GM12878 (cell line): ENCODE measurements around the gene TNIP2. TPM values are rescaled to one million over a fixed set of nuclear protein-coding genes. Genes with fewer than 3 reads are reported as not detected.

Experiments used
- CBX3 ChIP-seq: fragments of 200-600 bp; sonication (generic); IDR thresholded peaks from 2 replicates; pipeline ENCODE4 v1.6.1; 2016; ENCODE audit warnings: low read depth, borderline replicate concordance
- CEBPB ChIP-seq, 2 experiments: fragments of 150-350 bp in 1 of 2; IDR thresholded peaks; 2 replicates each; pipeline ENCODE4 v1.6.1; 2012 to 2014; ENCODE audit warnings: low read depth in 2 of 2, low read length in 2 of 2, borderline replicate concordance in 1 of 2, inconsistent platforms in 1 of 2
- DPF2 ChIP-seq: fragments of 450-650 bp; IDR thresholded peaks from 2 replicates; pipeline ENCODE4 v1.6.1; 2017; ENCODE audit warnings: mild to moderate bottlenecking
- EGR1 ChIP-seq, 2 experiments: IDR thresholded peaks; 1 replicate in 1 of 2; 2 replicates in 1 of 2; pipeline ENCODE4 v1.6.1; 2011 to 2012; ENCODE audit warnings: low read depth in 2 of 2, low read length in 2 of 2, borderline replicate concordance in 1 of 2, mild to moderate bottlenecking in 1 of 2, moderate library complexity in 1 of 2
- HCFC1 ChIP-seq: fragments of 150-350 bp; IDR thresholded peaks from 2 replicates; pipeline ENCODE4 v1.6.1; 2014; ENCODE audit warnings: low read length
- IKZF1 ChIP-seq: fragments of 450-650 bp; conservative IDR thresholded peaks from 2 replicates; pipeline ENCODE4 v1.6.1; 2017; ENCODE audit warnings: antibody characterized with exemption, mild to moderate bottlenecking
- KDM1A ChIP-seq: fragments of 200-600 bp; sonication (generic); IDR thresholded peaks from 2 replicates; pipeline ENCODE4 v1.6.1; 2016; ENCODE audit warnings: borderline replicate concordance
- NRF1 ChIP-seq: conservative IDR thresholded peaks from 2 replicates; pipeline ENCODE4 v1.6.1; 2011; ENCODE audit warnings: mild to moderate bottlenecking, low read depth, low read length, improper control_type of control experiment
- PML ChIP-seq: IDR thresholded peaks from 2 replicates; pipeline ENCODE4 v1.6.1; 2012; ENCODE audit warnings: low read length, inconsistent platforms
- SREBF2 ChIP-seq: IDR thresholded peaks from 2 replicates; pipeline ENCODE4 v1.6.1; 2012; ENCODE audit warnings: mild to moderate bottlenecking, low read length
- SRF ChIP-seq, 2 experiments: IDR thresholded peaks; 2 replicates each; pipeline ENCODE4 v1.6.1; 2011; ENCODE audit warnings: low read depth in 2 of 2, low read length in 2 of 2, mild to moderate bottlenecking in 1 of 2, moderate library complexity in 1 of 2
- SUPT20H ChIP-seq: IDR thresholded peaks from 2 replicates; pipeline ENCODE4 v1.6.1; 2011; ENCODE audit warnings: low read depth, mild to moderate bottlenecking, low read length, moderate library complexity, borderline replicate concordance; ENCODE audit not compliant: control insufficient read depth
- TCF12 ChIP-seq: IDR thresholded peaks from 2 replicates; pipeline ENCODE4 v1.6.1; 2011; ENCODE audit warnings: low read depth, mild to moderate bottlenecking, low read length
- WRNIP1 ChIP-seq: IDR thresholded peaks from 2 replicates; pipeline ENCODE4 v1.6.1; 2011; ENCODE audit warnings: low read depth, low read length, improper control_type of control experiment, borderline replicate concordance
- ZNF274 ChIP-seq: IDR thresholded peaks from one replicate; pipeline ENCODE4 v1.8.0; 2011; ENCODE audit not compliant: insufficient read length, insufficient read depth
- polyA plus RNA-seq, 11 experiments: library from polyadenylated mRNA; depleted of rRNA in 4 of 11; unstranded in 6 of 11; stranded (reverse) in 5 of 11; fragments of >200 nt; fragmentation: Nextera tagmentation in 4 of 11; fragmentation: Illumina TruSeq in 1 of 11; extraction: Ambion mirVana in 4 of 11; extraction: Trizol in 1 of 11; gene quantifications; 1 replicate in 1 of 11; 2 replicates in 10 of 11; pipeline versions ENCODE4 v1.2.1 to v1.2.3, GENCODE V29; 2011 to 2016; ENCODE audit warnings: inconsistent platforms in 2 of 11, missing spikeins in 2 of 11, low read depth in 1 of 11
- total RNA-seq, 4 experiments: library from RNA; depleted of rRNA in 3 of 4; stranded (reverse); fragments of >200 nt in 3 of 4; fragmentation: Illumina TruSeq in 1 of 4; extraction: Trizol in 1 of 4; gene quantifications; 2 replicates each; pipeline versions ENCODE4 v1.2.1 to v1.2.3, GENCODE V29; 2013 to 2021
- TF ChIP-seq, protein P1 (sequence below): fragments of 450-650 bp; IDR thresholded peaks from 2 replicates; pipeline ENCODE4 v1.6.1; 2016; ENCODE audit warnings: mild to moderate bottlenecking
- TF ChIP-seq, protein P2 (sequence below): fragments of 450-650 bp; IDR thresholded peaks from 2 replicates; pipeline ENCODE4 v1.6.1; 2016; ENCODE audit warnings: mild to moderate bottlenecking, moderate library complexity, borderline replicate concordance
- TF ChIP-seq, protein P3 (sequence below): fragments of 450-650 bp; IDR thresholded peaks from 2 replicates; pipeline ENCODE4 v1.6.1; 2017; ENCODE audit warnings: low read depth, mild to moderate bottlenecking, moderate library complexity
- TF ChIP-seq, protein P4 (sequence below): fragments of 450-650 bp; IDR thresholded peaks from 2 replicates; pipeline ENCODE4 v1.6.1; 2018; ENCODE audit warnings: mild to moderate bottlenecking, low read depth, moderate library complexity; ENCODE audit not compliant: partially characterized antibody

Gene TNIP2
- total and polyA plus RNA-seq, 10 of the 15 experiments (the other 5 are each of a cell fraction or from before 2014, with no cell fraction given), result 1.4 to 64.9 (median 45.5) TPM

DNA sequence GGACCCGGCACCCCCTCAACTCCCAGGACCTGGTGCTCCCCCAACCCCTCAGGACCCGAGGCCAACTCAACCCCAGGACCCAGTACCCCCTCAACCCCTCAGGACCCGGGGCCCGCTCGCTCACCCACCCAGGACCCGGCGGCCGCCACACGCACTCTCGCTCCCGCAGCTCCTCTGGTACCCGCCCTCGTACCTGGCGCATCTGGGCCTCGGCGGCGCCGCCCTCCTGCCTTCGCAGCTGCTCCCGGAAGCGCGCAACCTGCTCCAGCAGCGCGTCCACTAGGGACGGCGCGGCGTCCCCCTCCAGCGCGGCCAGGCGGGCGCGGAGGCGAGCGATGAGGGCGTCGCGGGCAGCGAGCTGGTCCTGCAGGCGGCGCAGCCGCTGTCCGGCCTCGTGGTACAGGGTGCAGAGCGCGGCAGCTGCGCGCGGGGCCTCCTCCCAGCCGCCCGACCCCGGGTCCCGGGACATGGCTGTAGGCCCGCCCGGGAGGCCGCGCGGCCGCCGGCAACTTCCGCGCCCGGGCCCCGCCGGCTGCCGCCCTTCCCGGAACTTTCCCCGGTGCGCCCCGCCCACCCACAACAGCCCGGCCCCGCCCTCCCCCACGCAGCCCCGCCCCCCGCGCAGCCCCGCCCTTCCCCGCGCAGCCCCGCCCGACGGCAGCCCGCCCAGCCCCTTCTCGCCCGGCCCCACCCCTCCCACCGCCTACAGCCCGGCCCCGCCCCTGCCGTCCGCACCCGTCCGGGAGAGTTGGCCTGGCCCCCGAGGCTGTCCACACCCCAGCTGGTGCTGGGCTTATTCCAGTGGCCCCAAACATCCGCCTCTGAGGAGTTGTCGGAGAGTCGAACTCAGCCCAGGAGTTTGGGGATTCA, at the start of gene TNIP2 (continued):
- no peak for TF ChIP-seq CEBPB (IDR thresholded peaks at IDR 0.05; ENCODE audit: borderline replicate concordance in 1 of 2, low read depth in 2 of 2, low read length in 2 of 2)
- TF ChIP-seq HCFC1, result peak; percentile 30; the same call in 1 of the 2 replicates
- TF ChIP-seq, protein P1, sequence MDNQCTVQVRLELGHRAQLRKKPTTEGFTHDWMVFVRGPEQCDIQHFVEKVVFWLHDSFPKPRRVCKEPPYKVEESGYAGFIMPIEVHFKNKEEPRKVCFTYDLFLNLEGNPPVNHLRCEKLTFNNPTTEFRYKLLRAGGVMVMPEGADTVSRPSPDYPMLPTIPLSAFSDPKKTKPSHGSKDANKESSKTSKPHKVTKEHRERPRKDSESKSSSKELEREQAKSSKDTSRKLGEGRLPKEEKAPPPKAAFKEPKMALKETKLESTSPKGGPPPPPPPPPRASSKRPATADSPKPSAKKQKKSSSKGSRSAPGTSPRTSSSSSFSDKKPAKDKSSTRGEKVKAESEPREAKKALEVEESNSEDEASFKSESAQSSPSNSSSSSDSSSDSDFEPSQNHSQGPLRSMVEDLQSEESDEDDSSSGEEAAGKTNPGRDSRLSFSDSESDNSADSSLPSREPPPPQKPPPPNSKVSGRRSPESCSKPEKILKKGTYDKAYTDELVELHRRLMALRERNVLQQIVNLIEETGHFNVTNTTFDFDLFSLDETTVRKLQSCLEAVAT, result no peak
- TF ChIP-seq TCF12, result peak; percentile 41; the same call in 1 of the 2 replicates
- no peak for TF ChIP-seq SUPT20H
- TF ChIP-seq SRF (IDR thresholded peaks at IDR 0.05; ENCODE audit: low read depth in 2 of 2, low read length in 2 of 2), result no peak
- TF ChIP-seq, protein P2, sequence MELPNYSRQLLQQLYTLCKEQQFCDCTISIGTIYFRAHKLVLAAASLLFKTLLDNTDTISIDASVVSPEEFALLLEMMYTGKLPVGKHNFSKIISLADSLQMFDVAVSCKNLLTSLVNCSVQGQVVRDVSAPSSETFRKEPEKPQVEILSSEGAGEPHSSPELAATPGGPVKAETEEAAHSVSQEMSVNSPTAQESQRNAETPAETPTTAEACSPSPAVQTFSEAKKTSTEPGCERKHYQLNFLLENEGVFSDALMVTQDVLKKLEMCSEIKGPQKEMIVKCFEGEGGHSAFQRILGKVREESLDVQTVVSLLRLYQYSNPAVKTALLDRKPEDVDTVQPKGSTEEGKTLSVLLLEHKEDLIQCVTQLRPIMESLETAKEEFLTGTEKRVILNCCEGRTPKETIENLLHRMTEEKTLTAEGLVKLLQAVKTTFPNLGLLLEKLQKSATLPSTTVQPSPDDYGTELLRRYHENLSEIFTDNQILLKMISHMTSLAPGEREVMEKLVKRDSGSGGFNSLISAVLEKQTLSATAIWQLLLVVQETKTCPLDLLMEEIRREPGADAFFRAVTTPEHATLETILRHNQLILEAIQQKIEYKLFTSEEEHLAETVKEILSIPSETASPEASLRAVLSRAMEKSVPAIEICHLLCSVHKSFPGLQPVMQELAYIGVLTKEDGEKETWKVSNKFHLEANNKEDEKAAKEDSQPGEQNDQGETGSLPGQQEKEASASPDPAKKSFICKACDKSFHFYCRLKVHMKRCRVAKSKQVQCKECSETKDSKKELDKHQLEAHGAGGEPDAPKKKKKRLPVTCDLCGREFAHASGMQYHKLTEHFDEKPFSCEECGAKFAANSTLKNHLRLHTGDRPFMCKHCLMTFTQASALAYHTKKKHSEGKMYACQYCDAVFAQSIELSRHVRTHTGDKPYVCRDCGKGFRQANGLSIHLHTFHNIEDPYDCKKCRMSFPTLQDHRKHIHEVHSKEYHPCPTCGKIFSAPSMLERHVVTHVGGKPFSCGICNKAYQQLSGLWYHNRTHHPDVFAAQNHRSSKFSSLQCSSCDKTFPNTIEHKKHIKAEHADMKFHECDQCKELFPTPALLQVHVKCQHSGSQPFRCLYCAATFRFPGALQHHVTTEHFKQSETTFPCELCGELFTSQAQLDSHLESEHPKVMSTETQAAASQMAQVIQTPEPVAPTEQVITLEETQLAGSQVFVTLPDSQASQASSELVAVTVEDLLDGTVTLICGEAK, result no peak
- TF ChIP-seq WRNIP1, result no peak
- TF ChIP-seq, protein P3, sequence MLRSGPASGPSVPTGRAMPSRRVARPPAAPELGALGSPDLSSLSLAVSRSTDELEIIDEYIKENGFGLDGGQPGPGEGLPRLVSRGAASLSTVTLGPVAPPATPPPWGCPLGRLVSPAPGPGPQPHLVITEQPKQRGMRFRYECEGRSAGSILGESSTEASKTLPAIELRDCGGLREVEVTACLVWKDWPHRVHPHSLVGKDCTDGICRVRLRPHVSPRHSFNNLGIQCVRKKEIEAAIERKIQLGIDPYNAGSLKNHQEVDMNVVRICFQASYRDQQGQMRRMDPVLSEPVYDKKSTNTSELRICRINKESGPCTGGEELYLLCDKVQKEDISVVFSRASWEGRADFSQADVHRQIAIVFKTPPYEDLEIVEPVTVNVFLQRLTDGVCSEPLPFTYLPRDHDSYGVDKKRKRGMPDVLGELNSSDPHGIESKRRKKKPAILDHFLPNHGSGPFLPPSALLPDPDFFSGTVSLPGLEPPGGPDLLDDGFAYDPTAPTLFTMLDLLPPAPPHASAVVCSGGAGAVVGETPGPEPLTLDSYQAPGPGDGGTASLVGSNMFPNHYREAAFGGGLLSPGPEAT, result no peak
- TF ChIP-seq, protein P4, sequence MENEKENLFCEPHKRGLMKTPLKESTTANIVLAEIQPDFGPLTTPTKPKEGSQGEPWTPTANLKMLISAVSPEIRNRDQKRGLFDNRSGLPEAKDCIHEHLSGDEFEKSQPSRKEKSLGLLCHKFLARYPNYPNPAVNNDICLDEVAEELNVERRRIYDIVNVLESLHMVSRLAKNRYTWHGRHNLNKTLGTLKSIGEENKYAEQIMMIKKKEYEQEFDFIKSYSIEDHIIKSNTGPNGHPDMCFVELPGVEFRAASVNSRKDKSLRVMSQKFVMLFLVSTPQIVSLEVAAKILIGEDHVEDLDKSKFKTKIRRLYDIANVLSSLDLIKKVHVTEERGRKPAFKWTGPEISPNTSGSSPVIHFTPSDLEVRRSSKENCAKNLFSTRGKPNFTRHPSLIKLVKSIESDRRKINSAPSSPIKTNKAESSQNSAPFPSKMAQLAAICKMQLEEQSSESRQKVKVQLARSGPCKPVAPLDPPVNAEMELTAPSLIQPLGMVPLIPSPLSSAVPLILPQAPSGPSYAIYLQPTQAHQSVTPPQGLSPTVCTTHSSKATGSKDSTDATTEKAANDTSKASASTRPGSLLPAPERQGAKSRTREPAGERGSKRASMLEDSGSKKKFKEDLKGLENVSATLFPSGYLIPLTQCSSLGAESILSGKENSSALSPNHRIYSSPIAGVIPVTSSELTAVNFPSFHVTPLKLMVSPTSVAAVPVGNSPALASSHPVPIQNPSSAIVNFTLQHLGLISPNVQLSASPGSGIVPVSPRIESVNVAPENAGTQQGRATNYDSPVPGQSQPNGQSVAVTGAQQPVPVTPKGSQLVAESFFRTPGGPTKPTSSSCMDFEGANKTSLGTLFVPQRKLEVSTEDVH, result no peak
- peak in 1 of 2 experiments; percentile 26; a peak in 1 of 3 replicates for TF ChIP-seq EGR1 (IDR thresholded peaks at IDR 0.05; ENCODE audit: borderline replicate concordance in 1 of 2, low read depth in 2 of 2, low read length in 2 of 2)
- TF ChIP-seq SREBF2, result no peak
- TF ChIP-seq IKZF1, result peak; percentile 98
- no peak for TF ChIP-seq NRF1
- TF ChIP-seq PML, result no peak
- TF ChIP-seq ZNF274, result no peak
- no peak for TF ChIP-seq KDM1A
- no peak for TF ChIP-seq CBX3
- peak; percentile 85; the same call in 1 of the 2 replicates for TF ChIP-seq DPF2
